DMS79 treated with DMSO at 0.1 percent for 48 hours (cell line): ENCODE data around the gene UBE2S.
"Not testable (repeated sequence)": the region's sequence is repeated elsewhere in the genome, so short reads cannot be mapped to it uniquely, and the experiment has no call there.

Source experiments
- DNase-seq: peaks from one replicate; lab custom pipeline; 2025; lab: John Stamatoyannopoulos, UW

UBE2S gene

DNA sequence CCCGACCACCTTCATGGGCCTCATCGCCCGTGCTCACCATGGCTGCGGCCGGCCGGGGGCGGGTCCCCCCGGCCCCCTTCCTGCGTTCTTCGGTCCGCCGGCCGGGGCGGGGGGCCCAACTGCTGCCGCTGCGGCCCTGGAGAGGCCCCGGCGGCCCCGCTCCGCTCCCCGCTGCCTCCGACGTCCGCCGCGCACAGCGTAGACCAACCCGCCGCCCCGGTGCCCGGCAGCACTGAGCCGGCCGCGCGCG is at the start of gene UBE2S:
Gene UBE2S, minus strand, starts transcription at position 239 of the 250 bp plus-strand sequence. Its CDS starts 199 bp downstream, at position 40.
- DNase-seq: not testable (repeated sequence)

GRCh38 chr19:55456347-55456746 is 48.8 kb upstream of the UBE2S start:
- DNase-seq: no peak

DNA sequence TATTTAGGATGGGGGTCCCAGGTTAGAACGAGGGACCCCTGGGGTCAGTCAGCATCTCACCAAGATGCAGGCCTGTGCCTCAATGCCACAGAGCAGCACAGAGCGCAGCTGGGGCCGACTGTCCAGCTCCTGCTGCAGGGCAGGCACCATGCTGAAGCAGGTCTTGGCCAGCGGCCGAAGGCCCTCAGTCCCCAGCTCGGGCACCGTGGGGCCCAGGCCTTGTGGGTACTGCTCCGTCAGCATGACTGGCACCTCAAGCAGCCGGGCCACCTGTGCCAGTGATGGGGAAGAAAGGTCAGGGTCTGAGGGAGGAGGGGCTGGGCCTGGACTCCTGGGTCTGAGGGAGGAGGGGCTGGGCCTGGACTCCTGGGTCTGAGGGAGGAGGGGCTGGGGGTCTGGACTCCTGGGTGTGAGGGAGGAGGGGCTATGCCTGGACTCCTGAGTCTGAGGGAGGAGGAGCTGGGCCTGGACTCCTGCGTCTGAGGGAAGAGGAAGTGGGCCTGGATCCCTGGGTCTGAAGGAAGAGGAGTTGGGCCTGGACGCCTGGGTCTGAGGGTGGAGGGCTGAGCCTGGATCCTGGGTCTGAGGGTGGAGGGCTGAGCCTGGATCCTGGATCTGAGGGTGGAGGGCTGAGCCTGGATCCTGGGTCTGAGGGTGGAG is 48.1 kb upstream of the UBE2S start:
- DNase-seq: no peak

DNA sequence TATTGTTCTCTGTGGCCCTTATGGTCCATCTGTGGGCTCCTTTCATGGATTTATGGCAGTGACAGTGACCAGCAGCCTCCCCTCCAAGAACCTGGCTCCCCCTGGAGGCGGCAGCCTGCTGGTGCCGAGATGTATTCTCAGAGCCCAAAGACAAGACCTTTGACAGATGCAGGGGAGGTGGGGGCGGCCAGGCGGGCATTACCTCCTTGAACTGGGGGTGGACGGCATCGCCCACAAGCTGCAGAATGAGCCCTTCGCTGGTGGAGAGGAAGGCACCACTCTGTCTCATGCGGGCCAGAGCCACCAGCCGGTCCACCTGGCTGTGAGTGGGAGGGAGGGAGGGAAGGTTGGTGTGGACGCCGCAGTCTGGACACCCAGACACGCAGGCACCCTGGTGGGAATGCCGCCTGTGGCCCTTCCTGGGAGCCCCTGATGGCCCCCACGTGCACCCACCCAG is 47.2 kb upstream of the UBE2S start:
- no peak for DNase-seq

- DNase-seq: no peak
Measured at GRCh38 chr19:55453511-55454260, 46.1 kb upstream of the UBE2S start.

DNA sequence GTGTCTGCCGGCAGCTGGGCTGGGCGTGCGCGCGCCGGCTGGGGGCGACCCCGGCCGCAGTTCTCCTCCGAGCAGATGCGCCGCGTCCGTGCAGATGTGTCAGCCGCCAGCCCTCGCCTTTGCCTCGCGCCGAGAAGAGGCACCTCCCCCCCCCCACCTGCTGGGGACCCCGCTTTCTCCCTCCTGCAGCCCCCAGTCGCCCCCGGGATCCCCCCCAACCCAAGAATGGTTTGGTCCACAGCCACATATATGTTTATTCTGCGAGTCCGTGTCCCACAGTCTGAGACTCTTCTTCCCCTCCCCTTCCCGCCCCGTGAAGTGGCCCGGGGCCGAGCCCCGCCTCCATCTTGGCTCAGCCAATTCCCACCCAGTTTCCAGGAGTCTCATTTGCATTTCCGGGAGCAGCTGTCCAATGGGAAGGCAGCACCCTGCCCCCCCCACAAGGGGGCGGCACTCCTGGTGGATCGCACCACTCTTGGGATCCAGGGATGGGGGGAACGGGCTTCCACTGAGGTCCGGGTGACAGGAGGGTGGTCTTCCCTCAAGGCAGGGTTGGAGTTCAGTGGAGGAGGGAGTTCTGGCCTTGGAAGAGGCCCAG is 45.3 kb upstream of the UBE2S start:
- DNase-seq: peak; percentile 76

- no peak for DNase-seq
Measured at GRCh38 chr19:55451965-55452748, 44.6 kb upstream of the UBE2S start.

DNA sequence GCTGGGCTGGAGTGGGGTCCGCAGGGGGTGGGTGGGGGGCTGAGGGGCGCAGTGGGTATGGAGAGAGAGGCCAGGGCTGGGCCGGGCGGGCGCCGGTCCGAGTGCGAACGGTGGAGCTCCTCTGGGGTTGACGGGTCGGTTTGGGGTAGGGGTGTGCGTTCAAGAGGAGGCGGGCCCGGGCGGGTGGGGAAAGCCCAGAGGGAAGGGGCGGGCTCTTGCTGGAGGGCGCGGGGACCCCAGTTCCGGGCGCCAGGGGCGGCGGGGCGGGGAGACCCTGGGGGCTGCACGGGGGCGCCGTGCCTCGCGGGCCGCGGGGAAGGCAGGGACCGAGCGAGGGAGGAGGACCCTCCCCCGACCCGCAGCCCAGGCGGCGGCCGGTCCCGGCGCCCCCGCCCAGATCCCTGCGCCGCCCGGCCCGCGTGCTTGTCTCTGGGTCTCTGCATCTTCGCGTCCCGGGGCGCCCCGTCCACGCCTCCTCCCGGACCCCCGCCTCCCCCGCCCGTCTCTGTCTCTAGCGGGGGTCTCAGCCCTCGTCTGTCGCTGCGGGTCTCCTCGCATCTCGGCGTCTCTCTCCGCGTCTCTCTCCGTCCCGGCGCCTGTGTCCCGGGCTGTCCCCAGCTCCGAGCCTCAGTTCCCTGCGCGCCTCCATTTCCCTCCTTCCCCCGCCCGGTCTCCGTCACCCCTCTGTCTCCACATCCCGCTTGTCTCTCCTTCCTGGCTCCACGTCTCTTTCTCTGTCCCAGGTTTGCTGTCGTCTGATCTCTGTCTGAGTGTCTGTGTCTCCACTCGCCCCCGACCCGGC is 43.8 kb upstream of the UBE2S start:
- DNase-seq: no peak

GRCh38 chr19:55449469-55449868 is 41.9 kb upstream of the UBE2S start:
- no peak for DNase-seq

DNA sequence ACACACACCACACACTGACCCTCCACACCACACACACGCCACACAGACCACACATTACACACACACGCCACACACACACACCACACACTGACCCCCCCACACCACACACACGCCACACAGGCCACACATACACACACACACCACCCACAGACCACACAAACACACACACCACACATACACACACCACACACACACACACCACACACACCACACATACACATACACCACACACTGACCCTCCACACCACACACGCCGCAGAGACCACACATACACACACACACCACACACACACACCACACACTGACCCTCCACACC is 40.5 kb upstream of the UBE2S start:
- DNase-seq: not testable (repeated sequence)

GRCh38 chr19:55447421-55448174 is 40.0 kb upstream of the UBE2S start:
- DNase-seq: peak; percentile 86

GRCh38 chr19:55446060-55446459 is 38.5 kb upstream of the UBE2S start:
- DNase-seq: peak; percentile 66

GRCh38 chr19:55444646-55445045 is 37.1 kb upstream of the UBE2S start:
- DNase-seq: no peak

DNA sequence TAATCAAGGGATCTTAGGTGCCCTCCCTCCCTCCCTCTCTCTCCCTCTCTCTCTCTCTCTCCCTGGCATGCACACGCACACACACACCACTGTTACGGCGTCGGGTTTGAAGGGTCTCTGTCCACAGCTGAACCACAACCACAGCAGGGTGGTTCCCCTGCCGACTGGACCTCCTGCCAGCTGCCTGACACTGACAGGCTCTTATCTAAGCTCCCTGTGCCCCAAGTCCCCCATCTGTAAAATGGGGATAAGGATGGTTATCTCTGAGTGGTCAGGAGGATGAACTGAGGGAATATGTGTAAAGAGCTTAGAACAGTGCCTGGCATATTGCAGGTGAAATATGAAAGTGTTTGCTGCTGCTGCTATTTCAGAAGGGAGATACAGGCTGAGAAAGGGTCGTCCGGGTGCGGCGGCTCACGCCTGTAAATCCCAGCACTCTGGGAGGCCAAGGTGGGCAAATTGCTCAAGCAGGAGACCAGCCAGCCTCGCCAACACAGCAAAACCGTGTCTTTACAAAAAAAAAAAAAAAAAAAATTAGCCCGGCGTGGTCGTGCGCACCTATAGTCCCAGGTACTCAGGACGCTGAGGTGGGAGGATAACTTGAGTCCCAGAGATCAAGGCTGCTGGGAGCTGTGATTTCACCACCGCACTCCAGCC is 36.4 kb upstream of the UBE2S start:
- no peak for DNase-seq

- DNase-seq: peak; percentile 75
Measured at GRCh38 chr19:55443045-55443823, 35.6 kb upstream of the UBE2S start, which contains the start of gene SHISA7. TSS of gene SHISA7 (minus strand) at chr19:55443300. CDS start at chr19:55442863, 437 bp downstream.

GRCh38 chr19:55442372-55442961 is 34.9 kb upstream of the UBE2S start:
- DNase-seq: peak; percentile 39

DNA sequence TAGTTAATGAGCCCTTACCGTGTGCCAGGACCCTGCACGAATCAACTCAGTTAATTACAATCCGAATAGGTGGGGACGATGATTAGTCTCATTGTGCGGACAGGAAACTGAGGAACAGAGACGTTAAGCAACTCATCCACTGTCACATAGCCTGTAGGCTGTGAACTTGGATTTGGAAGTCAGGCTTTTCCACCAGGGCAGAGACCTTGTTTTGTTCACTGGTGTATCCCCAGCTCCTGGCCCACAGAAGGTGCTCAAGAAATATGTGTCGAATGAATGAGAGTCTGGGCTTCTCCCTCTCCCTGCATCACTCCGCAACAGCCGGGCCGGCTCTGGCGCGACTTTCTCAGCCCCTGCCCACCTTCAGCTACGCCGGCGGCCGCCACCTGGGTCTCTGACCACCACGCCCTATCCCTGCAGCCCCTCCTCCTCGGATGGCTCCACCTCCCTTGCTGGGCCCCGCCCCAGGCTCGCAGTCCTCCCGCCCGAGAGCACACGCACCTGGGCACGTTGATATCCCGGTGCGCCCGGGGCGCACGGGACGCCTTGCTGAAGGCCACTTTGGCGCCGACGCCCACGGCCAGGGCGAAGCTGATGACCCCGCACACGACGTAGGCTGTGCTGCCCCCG is 34.2 kb upstream of the UBE2S start:
- peak; percentile 74 for DNase-seq

- DNase-seq: no peak
Measured at GRCh38 chr19:55441319-55441691, 33.7 kb upstream of the UBE2S start.
